ENCODE measurements around the gene MBLAC2.

Gene MBLAC2

DNA sequence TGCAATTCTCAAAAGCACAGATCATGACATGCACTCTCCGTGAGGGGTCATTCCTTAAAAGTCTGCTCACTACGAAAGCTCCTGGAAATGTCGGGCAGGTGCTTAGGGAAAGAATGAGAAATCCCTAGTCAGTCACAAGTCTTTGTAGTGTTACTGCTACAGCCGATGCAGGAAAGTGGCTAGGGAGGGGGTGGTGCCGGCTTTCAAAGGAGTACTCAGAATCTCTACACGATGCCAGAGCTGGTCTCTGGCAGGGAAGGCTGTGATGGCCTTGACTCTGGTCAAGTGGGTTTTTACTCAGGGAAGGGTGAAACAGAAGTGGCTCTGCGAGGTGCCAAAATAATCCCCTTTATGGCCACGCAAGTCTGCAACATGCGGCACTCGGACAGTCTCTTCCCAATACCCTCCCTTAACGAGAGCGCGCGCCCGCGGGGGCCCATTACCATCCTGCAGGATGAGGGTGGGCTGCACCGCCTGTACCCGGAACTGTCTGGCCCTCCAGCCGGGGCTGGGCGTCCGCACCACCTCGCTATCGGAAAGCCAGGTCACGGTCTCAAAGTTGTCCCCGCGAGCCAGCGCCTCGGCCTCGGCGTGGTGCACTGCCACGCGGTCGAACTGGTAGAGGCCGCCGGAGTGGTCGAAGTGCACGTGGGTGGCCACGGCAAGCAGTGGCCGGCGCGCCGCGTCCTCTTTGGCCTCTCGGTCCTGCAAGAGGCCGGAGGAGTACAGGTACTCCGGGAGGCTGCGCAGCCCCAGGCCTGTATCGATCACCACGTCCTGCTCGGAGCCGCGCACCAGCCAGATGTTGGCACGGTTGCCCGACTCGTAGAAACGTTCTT is 956 bp downstream of the MBLAC2 start:
- in situ Hi-C loops (cut with HindIII; ENCODE audit: low pct_ligation_motif_present, low pct_unique_long_range_greater_than_20kb, low sequenced_read_pairs), result no loop called here

GRCh38 chr5:90472783-90473395 is 1.7 kb downstream of the MBLAC2 start:
- DNase-seq, result no peak
- in situ Hi-C loops (cut with HindIII; ENCODE audit: low pct_ligation_motif_present, low pct_unique_long_range_greater_than_20kb, low sequenced_read_pairs), result no loop called here

More for the DNA sequence above, 956 bp downstream of the MBLAC2 start:
- peak; percentile 28 for DNase-seq

DNA sequence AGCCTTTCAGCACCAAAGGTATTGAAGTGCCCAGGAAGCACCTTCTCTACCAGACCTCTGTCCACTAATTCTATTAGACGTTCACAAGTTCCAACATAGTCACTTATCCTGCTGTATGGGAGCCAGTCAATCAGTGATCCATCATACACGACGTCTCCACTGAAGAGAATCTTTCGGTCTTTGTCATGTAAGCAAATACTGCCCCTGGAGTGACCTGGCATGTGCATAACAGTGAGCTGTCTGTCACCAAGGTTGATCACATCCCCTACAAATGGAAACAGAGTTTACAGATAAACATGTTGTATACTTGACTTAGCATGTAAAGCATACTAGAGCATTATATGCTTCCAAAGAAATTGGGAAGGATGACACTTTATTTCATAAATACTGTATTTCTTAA is 13.3 kb downstream of the MBLAC2 start:
- DNase-seq, result no peak
- in situ Hi-C loops (cut with HindIII; ENCODE audit: low pct_ligation_motif_present, low pct_unique_long_range_greater_than_20kb, low sequenced_read_pairs), result no loop called here

DNA sequence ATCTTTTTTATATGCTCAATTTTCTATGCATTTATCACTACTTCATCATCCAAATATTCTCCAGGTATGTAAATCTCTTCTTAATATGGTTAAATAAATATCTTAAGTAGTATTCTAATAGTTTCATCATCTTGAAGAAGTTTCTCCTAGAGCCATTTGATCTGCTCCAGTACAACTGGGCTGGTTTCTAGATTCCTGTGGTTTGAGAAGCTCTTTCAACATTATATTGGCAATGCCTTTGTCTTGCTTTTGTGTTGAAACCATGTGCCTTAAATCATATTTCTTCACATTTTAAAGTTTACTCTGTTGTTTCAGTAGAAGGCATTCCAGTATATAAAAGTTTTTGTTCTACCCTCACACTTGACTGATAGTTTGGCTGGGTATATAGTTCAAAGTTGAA is 27.6 kb downstream of the MBLAC2 start:
- in situ Hi-C loops (cut with HindIII; ENCODE audit: low pct_ligation_motif_present, low pct_unique_long_range_greater_than_20kb, low sequenced_read_pairs), result no loop called here

DNA sequence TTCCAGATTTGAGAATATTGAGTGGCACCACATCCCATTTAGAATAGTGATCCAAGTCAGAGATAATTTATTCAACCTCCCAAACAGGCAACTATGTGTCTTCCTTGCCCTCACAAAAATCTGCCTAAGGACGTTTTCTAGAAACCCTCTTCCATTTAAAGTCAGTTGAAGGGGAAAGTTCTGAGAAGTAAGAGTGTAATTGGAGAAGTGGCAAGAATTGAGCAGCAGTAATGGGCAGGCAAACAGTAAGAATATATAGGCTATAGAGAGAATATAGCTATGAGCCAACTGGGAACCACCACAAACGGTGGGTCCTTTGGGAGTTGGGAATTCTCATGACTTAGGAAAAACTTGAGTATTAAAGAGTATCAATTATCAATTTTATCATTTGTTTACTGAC is 33.9 kb downstream of the MBLAC2 start:
- in situ Hi-C loops (cut with HindIII; ENCODE audit: low pct_ligation_motif_present, low pct_unique_long_range_greater_than_20kb, low sequenced_read_pairs), result no loop called here

More for the DNA sequence above, 27.6 kb downstream of the MBLAC2 start:
- no peak for DNase-seq

GRCh38 chr5:90438100-90438499 is 36.5 kb downstream of the MBLAC2 start:
- DNase-seq, result no peak
- in situ Hi-C loops (cut with HindIII; ENCODE audit: low pct_ligation_motif_present, low pct_unique_long_range_greater_than_20kb, low sequenced_read_pairs), result no loop called here

More for the DNA sequence above, 33.9 kb downstream of the MBLAC2 start:
- DNase-seq, result no peak

DNA sequence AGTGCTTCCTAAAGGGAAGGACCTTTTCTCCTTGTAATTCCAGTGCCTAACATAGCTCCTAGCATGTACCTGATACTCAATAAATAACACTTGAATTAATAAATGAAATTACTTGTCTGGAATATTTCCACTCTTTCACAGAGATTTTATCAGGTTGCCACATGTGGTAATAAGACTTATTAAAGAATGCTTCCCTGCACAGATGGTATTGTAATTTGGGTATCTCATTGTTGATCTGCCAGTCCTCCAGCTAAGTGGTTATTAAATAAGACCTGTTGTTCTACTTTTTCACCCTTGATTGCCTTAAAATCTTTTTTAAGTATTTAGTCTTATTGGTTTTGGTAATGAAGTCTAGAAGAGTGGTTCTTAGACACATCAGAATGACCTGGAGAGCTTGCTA is 36.9 kb downstream of the MBLAC2 start:
- in situ Hi-C loops (cut with HindIII; ENCODE audit: low pct_ligation_motif_present, low pct_unique_long_range_greater_than_20kb, low sequenced_read_pairs), result no loop called here
- DNase-seq, result no peak

DNA sequence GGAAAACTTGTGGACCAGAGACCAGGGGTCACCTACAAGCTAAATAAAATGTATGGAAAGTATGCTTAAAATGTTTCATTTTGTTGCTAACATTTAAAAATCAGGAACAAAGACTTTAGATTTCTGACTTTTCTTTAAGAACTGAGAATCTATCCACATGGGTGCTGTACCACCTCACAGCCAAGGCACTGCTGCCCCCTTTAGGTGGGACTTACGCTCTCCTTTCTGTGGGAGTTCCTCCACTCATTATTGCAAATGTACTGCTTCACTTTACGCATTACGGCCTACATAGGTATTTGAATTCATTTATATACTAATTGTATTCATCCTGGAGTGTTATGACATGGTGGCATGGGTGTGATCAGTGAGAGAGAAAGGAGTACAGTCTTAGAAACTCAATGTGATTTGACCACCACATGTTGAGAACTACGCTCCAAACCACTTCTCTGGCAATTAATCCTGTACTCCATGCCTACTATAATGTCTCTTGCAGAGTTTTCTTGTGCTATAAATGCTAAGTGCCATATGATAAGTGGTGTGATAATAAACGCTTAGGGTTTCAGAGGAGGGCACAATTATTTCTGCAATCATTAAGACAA is 40.4 kb downstream of the MBLAC2 start:
- in situ Hi-C loops (cut with HindIII; ENCODE audit: low pct_ligation_motif_present, low pct_unique_long_range_greater_than_20kb, low sequenced_read_pairs), result no loop called here
- peak; percentile 51 for DNase-seq

DNA sequence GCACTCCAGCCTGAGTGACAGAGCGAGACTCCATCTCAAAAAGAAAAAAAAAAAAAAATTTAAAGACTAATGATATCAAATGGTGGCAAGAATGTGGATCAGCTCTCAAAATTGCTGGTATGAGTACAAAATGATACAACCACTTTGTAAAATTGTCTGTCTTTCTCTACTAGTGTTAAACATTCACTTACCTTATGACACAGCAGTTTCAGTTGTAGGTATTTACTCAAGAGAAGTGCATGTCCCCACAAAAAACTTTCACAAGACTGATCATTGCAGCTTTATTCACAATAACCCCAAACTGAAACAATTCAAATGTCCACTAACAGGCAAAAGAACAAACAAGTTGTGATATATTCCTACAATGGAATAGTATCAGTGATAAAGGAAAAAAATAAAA is 50.3 kb downstream of the MBLAC2 start:
- no peak for DNase-seq
- in situ Hi-C loops (cut with HindIII; ENCODE audit: low pct_ligation_motif_present, low pct_unique_long_range_greater_than_20kb, low sequenced_read_pairs), result no loop called here

- DNase-seq, result peak; percentile 13
- in situ Hi-C loops (cut with HindIII; ENCODE audit: low pct_ligation_motif_present, low pct_unique_long_range_greater_than_20kb, low sequenced_read_pairs), result no loop called here
These were observed 53.4 kb downstream of the MBLAC2 start for GRCh38 chr5:90421136-90421535.

DNA sequence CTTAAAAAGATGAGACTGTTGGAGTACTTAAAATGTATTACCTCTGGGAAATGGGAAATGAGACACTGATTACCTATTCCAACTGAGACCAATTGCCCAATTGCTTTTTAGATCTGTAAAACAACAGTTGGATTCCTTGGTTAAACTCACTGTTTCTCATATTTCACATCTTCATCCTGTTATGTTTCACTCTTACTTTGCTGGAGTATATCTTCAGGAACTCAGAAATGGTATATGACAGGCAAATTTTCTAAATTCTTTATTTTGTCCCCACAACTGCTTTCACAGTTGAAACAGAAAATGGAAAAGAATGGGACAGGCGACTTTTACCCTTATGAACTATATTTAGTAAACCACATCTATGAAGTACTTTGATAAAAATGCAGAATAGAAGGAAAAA is 56.4 kb downstream of the MBLAC2 start:
- in situ Hi-C loops (cut with HindIII; ENCODE audit: low pct_ligation_motif_present, low pct_unique_long_range_greater_than_20kb, low sequenced_read_pairs), result no loop called here
- DNase-seq, result no peak

- in situ Hi-C loops (cut with HindIII; ENCODE audit: low pct_ligation_motif_present, low pct_unique_long_range_greater_than_20kb, low sequenced_read_pairs), result no loop called here
These were observed 64.3 kb downstream of the MBLAC2 start for GRCh38 chr5:90410178-90410762.

GRCh38 chr5:90409318-90410177 is 65.0 kb downstream of the MBLAC2 start, which contains the start of gene CETN3:
Gene CETN3 (minus strand): TSS chr5:90409756. CDS start chr5:90409661, 95 bp downstream.
- in situ Hi-C loops (cut with HindIII; ENCODE audit: low pct_ligation_motif_present, low pct_unique_long_range_greater_than_20kb, low sequenced_read_pairs), result no loop called here

More at GRCh38 chr5:90410178-90410762, 64.3 kb downstream of the MBLAC2 start:
- peak; percentile 22 for DNase-seq

DNA sequence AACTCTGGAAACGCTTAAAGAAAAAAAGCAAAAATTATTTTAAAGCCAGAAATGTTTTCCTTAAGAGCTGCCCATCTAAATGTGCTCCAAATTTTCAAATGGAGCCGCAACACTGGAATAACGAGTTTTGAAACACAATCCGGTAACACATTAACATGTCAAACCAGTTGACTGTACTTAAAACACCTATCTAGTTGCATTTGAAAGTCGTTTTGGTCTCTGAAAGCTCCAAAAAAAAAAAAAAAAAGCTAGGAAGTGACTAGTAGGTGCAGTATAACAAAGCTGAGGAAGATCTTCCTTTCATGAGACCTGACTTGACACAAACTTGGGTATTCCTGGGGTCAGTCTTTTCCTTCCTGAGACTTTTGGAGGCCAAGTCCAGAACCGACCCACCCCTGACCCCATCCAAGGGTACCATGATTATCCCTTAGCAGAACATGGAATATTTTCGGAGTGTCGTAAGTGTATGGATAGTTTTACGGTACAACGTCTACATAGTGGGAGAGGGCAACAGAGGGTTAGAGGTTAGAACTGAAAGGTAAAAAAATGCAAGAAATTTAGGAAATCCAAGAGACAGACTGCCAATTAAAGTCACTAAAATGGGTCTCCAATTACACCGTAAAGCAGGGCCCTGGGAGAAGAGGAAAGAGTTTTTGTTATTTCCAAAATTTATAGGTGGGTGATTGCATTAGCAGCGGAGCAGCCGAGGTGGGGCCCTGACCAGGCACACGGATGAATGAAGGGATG is 65.8 kb downstream of the MBLAC2 start:
- peak; percentile 12 for DNase-seq
- in situ Hi-C loops (cut with HindIII; ENCODE audit: low pct_ligation_motif_present, low pct_unique_long_range_greater_than_20kb, low sequenced_read_pairs), result no loop called here

More at GRCh38 chr5:90409318-90410177, 65.0 kb downstream of the MBLAC2 start, which contains the start of gene CETN3:
- peak; percentile 92 for DNase-seq

Measured in ACHN (cell line).